HepG2 (cell line): ENCODE measurements around the gene C16orf54. TPM values are rescaled to one million over a fixed set of nuclear protein-coding genes. Genes with fewer than 3 reads are reported as not detected.

Source experiments
- ATAC-seq: fragments of 200-7000 bp; cut with Tn5 transposase; 3 replicates; pipeline ENCODE4 v1.9.1; 2020; ENCODE audit warnings: mild to moderate bottlenecking, moderate library complexity
- BruUV-seq: library from RNA; stranded (reverse); fragments of 400-500 nt; replicated peaks from 2 replicates; lab custom pipeline; 2021; lab: Mats Ljungman, UMichigan
- CTCF ChIA-PET: fragments of 300-600 bp; formaldehyde crosslinking; extraction: SDS; loops from one replicate; lab custom pipeline; 2021; ENCODE audit warnings: low total read pairs, inconsistent platforms, low intra/inter-chr PET ratio; lab: Yijun Ruan, JAX
- POLR2A ChIA-PET: fragments of 350-600 bp; sonication (Branson Sonifier 250); formaldehyde crosslinking; loops from one replicate; lab custom pipeline; 2020; ENCODE audit warnings: antibody characterized with exemption, inconsistent platforms; lab: Yijun Ruan, JAX
- DNase-seq: peaks from one replicate; pipeline ENCODE4 v3.0.0-alpha.2; 2015; ENCODE audit warnings: low spot score
- FAIRE-seq: peaks from 3 replicates; lab custom pipeline; 2011; peaks lifted over from hg19 to GRCh38; lab: Jason Lieb, UNC
- H2AFZ ChIP-seq: one replicate; pipeline ENCODE4 v1.6.1; 2011; ENCODE audit warnings: low read length, inconsistent platforms
- H3K27ac ChIP-seq: fragments of 300-600 bp; 3 replicates; pipeline ENCODE4 v1.8.0; 2011; ENCODE audit warnings: mixed run types, mild to moderate bottlenecking, mixed read lengths, low read length, inconsistent platforms; ENCODE audit not compliant: insufficient read depth; ENCODE audit errors: extremely low read length
- H3K27me3 ChIP-seq, 2 experiments: fragments of 200-600 bp in 1 of 2; 2 replicates in 1 of 2; 3 replicates in 1 of 2; pipeline versions ENCODE4 v1.6.0 to v1.8.0; 2011; ENCODE audit warnings: low read length in 2 of 2, mild to moderate bottlenecking in 2 of 2, moderate library complexity in 2 of 2, inconsistent platforms in 1 of 2; ENCODE audit not compliant: insufficient read depth in 2 of 2, control insufficient read depth in 1 of 2
- H3K36me3 ChIP-seq, 2 experiments: fragments of 200-600 bp in 1 of 2; replicated peaks in 1 of 2; 2 replicates in 1 of 2; 3 replicates in 1 of 2; pipeline versions ENCODE4 v1.5.1 to v1.8.0; 2011; ENCODE audit warnings: low read length in 2 of 2, inconsistent platforms in 1 of 2; ENCODE audit not compliant: insufficient read depth in 2 of 2, control insufficient read depth in 1 of 2
- H3K4me1 ChIP-seq: 2 replicates; pipeline ENCODE4 v1.5.1; 2012; ENCODE audit warnings: low read length, inconsistent platforms; ENCODE audit not compliant: insufficient read depth
- H3K4me2 ChIP-seq: 2 replicates; pipeline ENCODE4 v1.6.0; 2011; ENCODE audit warnings: low read depth, low read length, inconsistent platforms
- H3K4me3 ChIP-seq, 3 experiments: fragments of 200-600 bp in 1 of 3; sonication (generic), shearing (Covaris generic) in 1 of 3; replicated peaks in 1 of 3; 2 replicates each; pipeline ENCODE4 v1.5.1; 2011 to 2016; ENCODE audit warnings: low read length in 3 of 3, inconsistent platforms in 2 of 3, low read depth in 2 of 3, mild to moderate bottlenecking in 2 of 3, control low read depth in 1 of 3, mixed read lengths in 1 of 3; ENCODE audit not compliant: insufficient read depth in 1 of 3
- H3K79me2 ChIP-seq: one replicate; pipeline ENCODE4 v1.6.1; 2011; ENCODE audit warnings: low read length, inconsistent platforms; ENCODE audit not compliant: insufficient read depth
- H3K9ac ChIP-seq: 2 replicates; pipeline ENCODE4 v1.6.0; 2011; ENCODE audit warnings: mild to moderate bottlenecking, low read depth, low read length, inconsistent platforms; ENCODE audit not compliant: insufficient read depth
- H3K9me3 ChIP-seq: 2 replicates; pipeline ENCODE4 v1.5.1; 2012; ENCODE audit warnings: mild to moderate bottlenecking, low read length
- H4K20me1 ChIP-seq: 2 replicates; pipeline ENCODE4 v1.6.0; 2011; ENCODE audit warnings: inconsistent platforms, mild to moderate bottlenecking, low read length, moderate library complexity; ENCODE audit not compliant: insufficient read depth
- CAMTA2 ChIP-seq: sonication (generic); formaldehyde crosslinking; IDR thresholded peaks from 2 replicates; pipeline ENCODE4 v1.4.0; 2020; ENCODE audit warnings: mild to moderate bottlenecking, missing genetic modification reagents, borderline replicate concordance
- CEBPG ChIP-seq: IDR thresholded peaks from 2 replicates; pipeline ENCODE4 v1.6.1; 2016
- DPF2 ChIP-seq: sonication (generic); formaldehyde crosslinking; IDR thresholded peaks from 2 replicates; pipeline ENCODE4 v1.4.0; 2020; ENCODE audit warnings: mild to moderate bottlenecking, low read depth, missing genetic modification reagents, borderline replicate concordance
- ETV5 ChIP-seq: IDR thresholded peaks from 2 replicates; pipeline ENCODE4 v1.6.1; 2018; ENCODE audit warnings: missing biosample characterization, missing genetic modification reagents, inconsistent platforms, borderline replicate concordance
- KDM1A ChIP-seq: IDR thresholded peaks from 2 replicates; pipeline ENCODE4 v1.6.1; 2016; ENCODE audit warnings: missing compliant biosample characterization
- KDM5A ChIP-seq: fragments of 200-600 bp; sonication (generic); IDR thresholded peaks from 2 replicates; pipeline ENCODE4 v1.7.0; 2018; ENCODE audit warnings: antibody characterized with exemption, mild to moderate bottlenecking, low read length, borderline replicate concordance
- NCOR1 ChIP-seq: fragments of 200-600 bp; sonication (generic); IDR thresholded peaks from 2 replicates; pipeline ENCODE4 v1.7.0; 2017; ENCODE audit warnings: antibody characterized with exemption, low read length, borderline replicate concordance
- NR1H2 ChIP-seq: sonication (generic); formaldehyde crosslinking; IDR thresholded peaks from 2 replicates; pipeline ENCODE4 v1.8.1; 2022; ENCODE audit warnings: low read depth, missing genetic modification reagents, borderline replicate concordance
- PAX8 ChIP-seq: sonication (generic); formaldehyde crosslinking; IDR thresholded peaks from 2 replicates; pipeline ENCODE4 v1.8.0; 2022; ENCODE audit warnings: mild to moderate bottlenecking, missing genetic modification reagents, borderline replicate concordance
- PHF21A ChIP-seq: sonication (generic); formaldehyde crosslinking; IDR thresholded peaks from 2 replicates; pipeline ENCODE4 v1.5.0; 2020; ENCODE audit warnings: mild to moderate bottlenecking, missing genetic modification reagents
- PPARG ChIP-seq: conservative IDR thresholded peaks from 2 replicates; pipeline ENCODE4 v1.6.1; 2016; ENCODE audit warnings: missing biosample characterization, missing genetic modification reagents
- RXRB ChIP-seq: IDR thresholded peaks from 2 replicates; pipeline ENCODE4 v1.6.1; 2016; ENCODE audit warnings: borderline replicate concordance, missing genetic modification reagents, missing compliant biosample characterization
- SNAI1 ChIP-seq: sonication (generic); formaldehyde crosslinking; IDR thresholded peaks from 2 replicates; pipeline ENCODE4 v1.5.0; 2020; ENCODE audit warnings: mild to moderate bottlenecking, missing genetic modification reagents, borderline replicate concordance
- TBX2 ChIP-seq: sonication (generic); formaldehyde crosslinking; IDR thresholded peaks from 2 replicates; pipeline ENCODE4 v1.5.0; 2020; ENCODE audit warnings: missing genetic modification reagents, mild to moderate bottlenecking, borderline replicate concordance
- ZBTB7B ChIP-seq: sonication (generic); formaldehyde crosslinking; IDR thresholded peaks from 2 replicates; pipeline ENCODE4 v1.4.0; 2020; ENCODE audit warnings: missing genetic modification reagents
- ZKSCAN1 ChIP-seq: fragments of 150-350 bp; IDR thresholded peaks from 2 replicates; pipeline ENCODE4 v1.6.1; 2014; ENCODE audit warnings: low read length
- ZNF225 ChIP-seq: sonication (generic); formaldehyde crosslinking; IDR thresholded peaks from 2 replicates; pipeline ENCODE4 v1.4.0; 2020; ENCODE audit warnings: mild to moderate bottlenecking, missing genetic modification reagents
- ZNF343 ChIP-seq: sonication (generic); formaldehyde crosslinking; IDR thresholded peaks from 2 replicates; pipeline ENCODE4 v1.4.0; 2020; ENCODE audit warnings: mild to moderate bottlenecking, missing genetic modification reagents
- ZNF674 ChIP-seq: sonication (generic); formaldehyde crosslinking; IDR thresholded peaks from 2 replicates; pipeline ENCODE4 v1.5.0; 2020; ENCODE audit warnings: low read depth, mild to moderate bottlenecking, missing genetic modification reagents
- ZNF841 ChIP-seq: sonication (generic); formaldehyde crosslinking; IDR thresholded peaks from 2 replicates; pipeline ENCODE4 v1.8.1; 2023; ENCODE audit warnings: missing genetic modification reagents, borderline replicate concordance
- ZNF878 ChIP-seq: sonication (generic); formaldehyde crosslinking; IDR thresholded peaks from 2 replicates; pipeline ENCODE4 v1.8.1; 2023; ENCODE audit warnings: mild to moderate bottlenecking, missing genetic modification reagents, moderate library complexity
- ZSCAN25 ChIP-seq: sonication (generic); formaldehyde crosslinking; IDR thresholded peaks from 2 replicates; pipeline ENCODE4 v1.8.0; 2022; ENCODE audit warnings: mild to moderate bottlenecking, missing genetic modification reagents
- ZSCAN31 ChIP-seq: sonication (generic); formaldehyde crosslinking; IDR thresholded peaks from 2 replicates; pipeline ENCODE4 v1.5.0; 2020; ENCODE audit warnings: low read depth, mild to moderate bottlenecking, missing genetic modification reagents
- WGBS: methylation state at CpG from one replicate; pipeline ENCODE4 v1.1.6; 2017; ENCODE audit warnings: low lambda C conversion rate; 5-methylcytosine and 5-hydroxymethylcytosine counted together
- in situ Hi-C: cut with HindIII; loops from 2 replicates; pipeline ENCODE4 v1.10.0; 2017; ENCODE audit warnings: low pct_unique_long_range_greater_than_20kb; ENCODE audit not compliant: extremely low pct_ligation_motif_present
- intact Hi-C: fragments of 100-400 bp; cut with micrococcal nuclease; formaldehyde crosslinking; loops from one replicate; pipeline ENCODE4 v1.10.0; 2022; ENCODE audit not compliant: unreplicated experiment
- polyA plus RNA-seq, 8 experiments: library from polyadenylated mRNA; depleted of rRNA in 3 of 8; stranded (reverse) in 7 of 8; unstranded in 1 of 8; fragments of >200 nt; fragmentation: Illumina TruSeq in 4 of 8; extraction: Trizol in 4 of 8; gene quantifications; 2 replicates each; pipeline versions ENCODE4 v1.2.1 to v1.2.3, GENCODE V29; 2011 to 2016; ENCODE audit warnings: low read depth in 4 of 8, missing spikeins in 1 of 8, mixed read lengths in 1 of 8; ENCODE audit not compliant: insufficient read depth in 1 of 8
- total RNA-seq, 5 experiments: library from RNA; depleted of rRNA; stranded (reverse); fragments of >200 nt; fragmentation: Illumina TruSeq; extraction: Trizol; gene quantifications; 2 replicates each; pipeline ENCODE4 v1.2.3, GENCODE V29; 2016; ENCODE audit warnings: low read depth in 1 of 5
- TF ChIP-seq, protein P1 (sequence below), 2 experiments: fragments of 450-650 bp in 1 of 2; sonication (generic) in 1 of 2; formaldehyde crosslinking; IDR thresholded peaks; 2 replicates each; pipeline versions ENCODE4 v1.5.0 to v1.8.0; 2020 to 2022; ENCODE audit warnings: mild to moderate bottlenecking in 1 of 2, missing genetic modification reagents in 1 of 2
- TF ChIP-seq, protein P2 (sequence below): IDR thresholded peaks from 2 replicates; pipeline ENCODE4 v1.6.1; 2016; ENCODE audit warnings: low read depth

C16orf54 gene
- total and polyA plus RNA-seq, 2 of the 13 experiments (the other 11 are each of a cell fraction or from before 2014, with no cell fraction given): not detected

DNA sequence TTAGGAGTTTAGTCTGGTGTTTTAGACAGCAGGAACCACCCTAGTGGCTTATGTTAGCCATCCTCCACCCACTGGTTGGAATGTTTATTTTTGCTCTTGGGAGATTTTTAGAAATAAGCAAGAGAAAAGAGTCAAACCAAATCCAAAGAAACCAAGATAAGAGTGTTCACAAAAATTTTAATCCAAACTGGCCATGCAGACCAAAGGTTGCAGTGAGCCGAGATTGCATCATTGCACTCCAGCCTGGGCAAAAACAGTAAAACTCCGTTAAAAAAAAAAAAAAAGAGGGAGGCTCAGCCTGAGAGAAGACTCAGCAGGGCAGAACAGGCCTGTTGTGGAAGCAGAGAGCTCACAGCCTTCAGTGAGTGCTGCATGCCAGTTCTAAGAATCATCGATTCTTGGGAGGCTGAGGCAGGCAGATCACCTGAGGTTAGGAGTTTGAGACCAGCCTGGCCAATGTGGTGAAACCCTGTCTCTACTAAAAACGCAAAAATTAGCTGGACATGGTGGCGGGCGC is 12.2 kb upstream of the C16orf54 start:
- POLR2A ChIA-PET: interaction anchor here (0.7 to 1.7 kb wide), 5 partner anchors 12 to 58 kb away, joined by 3 to 10 read pairs (median 3); partner anchors contain the start of genes KIF22 and PAGR1
- no peak for TF ChIP-seq KDM5A
- TF ChIP-seq PAX8 (CRISPR knock-in tag): no peak
- peak; percentile 60 for TF ChIP-seq KDM1A (CRISPR knock-in tag)
- no peak for TF ChIP-seq ZKSCAN1
- TF ChIP-seq PHF21A (CRISPR knock-in tag): peak; percentile 93
- TF ChIP-seq CAMTA2: no peak
- TF ChIP-seq NCOR1: peak; percentile 48
- peak; percentile 48; the same call in 1 of the 2 replicates for TF ChIP-seq TBX2
- TF ChIP-seq ZNF841: no peak
- no peak for TF ChIP-seq ZNF343 (CRISPR knock-in tag)
- TF ChIP-seq PPARG (CRISPR knock-in tag): peak; percentile 92
- 0 out of 2 replicates have a peak, but pooled peaks have one; percentile 46 for TF ChIP-seq ZSCAN25 (CRISPR knock-in tag)
- peak; percentile 54; the same call in 1 of the 2 replicates for TF ChIP-seq ZSCAN31
- peak; percentile 58; the same call in 1 of the 2 replicates for TF ChIP-seq DPF2 (CRISPR knock-in tag)
- peak; percentile 98 for TF ChIP-seq CEBPG (CRISPR knock-in tag)
- TF ChIP-seq, protein P1, sequence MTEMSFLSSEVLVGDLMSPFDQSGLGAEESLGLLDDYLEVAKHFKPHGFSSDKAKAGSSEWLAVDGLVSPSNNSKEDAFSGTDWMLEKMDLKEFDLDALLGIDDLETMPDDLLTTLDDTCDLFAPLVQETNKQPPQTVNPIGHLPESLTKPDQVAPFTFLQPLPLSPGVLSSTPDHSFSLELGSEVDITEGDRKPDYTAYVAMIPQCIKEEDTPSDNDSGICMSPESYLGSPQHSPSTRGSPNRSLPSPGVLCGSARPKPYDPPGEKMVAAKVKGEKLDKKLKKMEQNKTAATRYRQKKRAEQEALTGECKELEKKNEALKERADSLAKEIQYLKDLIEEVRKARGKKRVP (CRISPR knock-in tag; IDR thresholded peaks at IDR 0.05): peak; percentile 56 to 96; a peak in 3 of 4 replicates
- TF ChIP-seq NR1H2 (CRISPR knock-in tag): no peak
- TF ChIP-seq ZBTB7B (CRISPR knock-in tag): peak; percentile 33; the same call in 1 of the 2 replicates
- peak; percentile 71 for TF ChIP-seq RXRB
- TF ChIP-seq, protein P2, sequence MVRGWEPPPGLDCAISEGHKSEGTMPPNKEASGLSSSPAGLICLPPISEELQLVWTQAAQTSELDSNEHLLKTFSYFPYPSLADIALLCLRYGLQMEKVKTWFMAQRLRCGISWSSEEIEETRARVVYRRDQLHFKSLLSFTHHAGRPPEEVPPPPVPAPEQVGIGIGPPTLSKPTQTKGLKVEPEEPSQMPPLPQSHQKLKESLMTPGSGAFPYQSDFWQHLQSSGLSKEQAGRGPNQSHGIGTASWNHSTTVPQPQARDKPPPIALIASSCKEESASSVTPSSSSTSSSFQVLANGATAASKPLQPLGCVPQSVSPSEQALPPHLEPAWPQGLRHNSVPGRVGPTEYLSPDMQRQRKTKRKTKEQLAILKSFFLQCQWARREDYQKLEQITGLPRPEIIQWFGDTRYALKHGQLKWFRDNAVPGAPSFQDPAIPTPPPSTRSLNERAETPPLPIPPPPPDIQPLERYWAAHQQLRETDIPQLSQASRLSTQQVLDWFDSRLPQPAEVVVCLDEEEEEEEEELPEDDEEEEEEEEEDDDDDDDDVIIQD (CRISPR knock-in tag): no peak
- TF ChIP-seq ZNF878 (CRISPR knock-in tag): peak; percentile 45; the same call in 1 of the 2 replicates
- no peak for TF ChIP-seq ZNF225 (CRISPR knock-in tag)
- TF ChIP-seq ETV5 (CRISPR knock-in tag): 0 out of 2 replicates have a peak, but pooled peaks have one; percentile 8
- TF ChIP-seq SNAI1 (CRISPR knock-in tag): no peak
- TF ChIP-seq ZNF674 (CRISPR knock-in tag): 0 out of 2 replicates have a peak, but pooled peaks have one; percentile 8

More for the DNA sequence above, 12.2 kb upstream of the C16orf54 start:
- WGBS: 7% methylated on average over 6 of the region's 6 CpGs
- Histone ChIP-seq H3K79me2 (no peaks in the 10 kb centered on the region), H3K4me1 (peaks cover 79% of the 10 kb centered on the region), H3K9me3 (no peaks in the 10 kb centered on the region), H2AFZ (no peak overlapping the region), H3K9ac (peak overlapping the region; percentile 29; the same call in 1 of the 2 replicates), H4K20me1 (no peaks in the 10 kb centered on the region), H3K36me3 (no peaks in the 10 kb centered on the region), H3K4me2 (peak overlapping the region; percentile 75), H3K27me3 (no peaks in the 10 kb centered on the region), H3K27ac (peak overlapping the region; percentile 69), H3K4me3 (peak overlapping the region in 2 of 3 experiments; percentile 25 to 41; a peak in 3 of 6 replicates)
- FAIRE-seq (peak; percentile 93), DNase-seq (peak; percentile 82), ATAC-seq (peak; percentile 80)
- no TSS peak for BruUV-seq
- intact Hi-C loops: no loop called here
- in situ Hi-C loops: no loop called here
- CTCF ChIA-PET: no interaction called here
